Right lobe of liver (tissue), 6 donors: Measurements from ENCODE around the gene TRHDE. TPM values are rescaled to one million over a fixed set of nuclear protein-coding genes. Genes with fewer than 3 reads are reported as not detected.

Experiments
- ATAC-seq, 4 donors: fragments of 200-7000 bp; cut with Tn5 transposase; one replicate each; pipeline ENCODE4 v1.9.1; 2020; ENCODE audit warnings: mild to moderate bottlenecking in 4 of 4, moderate library complexity in 4 of 4
- DNase-seq, 3 donors: peaks; one replicate each; pipeline ENCODE4 v3.0.0-alpha.2; 2020
- H3K27ac ChIP-seq, 3 donors: fragments of 200-600 bp; one replicate each; pipeline ENCODE4 v1.8.0; 2022
- H3K27me3 ChIP-seq, 2 donors: fragments of 200-600 bp; one replicate each; pipeline ENCODE4 v1.8.0; 2022
- H3K36me3 ChIP-seq, 4 donors: fragments of 200-600 bp; sonication (generic) in 1 of 4; one replicate each; pipeline versions ENCODE4 v1.5.1 to v1.8.0; 2017 to 2022; ENCODE audit warnings: control low read depth in 1 of 4
- H3K4me1 ChIP-seq, 4 donors: fragments of 200-600 bp; sonication (generic) in 1 of 4; one replicate each; pipeline versions ENCODE4 v1.5.1 to v1.8.0; 2017 to 2022; ENCODE audit warnings: control low read depth in 1 of 4
- H3K4me3 ChIP-seq, 3 donors: fragments of 200-600 bp; one replicate each; pipeline ENCODE4 v1.8.0; 2022
- H3K9me3 ChIP-seq, 4 donors: fragments of 200-600 bp; sonication (generic) in 1 of 4; one replicate each; pipeline versions ENCODE4 v1.5.1 to v1.8.0; 2017 to 2022; ENCODE audit warnings: control low read depth in 1 of 4
- POLR2A ChIP-seq: fragments of 450-650 bp; IDR thresholded peaks from one replicate; pipeline ENCODE4 v1.6.1; 2017; ENCODE audit warnings: antibody characterized with exemption, mild to moderate bottlenecking
- WGBS: methylation state at CpG from one replicate; pipeline ENCODE4 v1.1.6; 2018; ENCODE audit warnings: low coverage, low lambda C conversion rate; ENCODE audit not compliant: insufficient coverage; ENCODE audit errors: missing lambda C conversion rate; 5-methylcytosine and 5-hydroxymethylcytosine counted together
- intact Hi-C, 2 donors: fragments of 100-400 bp; cut with DNase I; formaldehyde crosslinking; loops; one replicate each; pipeline versions ENCODE4 v1.11.2 to v1.14.1; 2022
- total RNA-seq, 6 experiments: library from RNA; depleted of rRNA in 2 of 6; stranded (reverse); fragments of >200 nt in 2 of 6; fragmentation: NEBNext Ultra II Directional in 3 of 6; extraction: Animal tissue kit (Norgen Biotek cat#: 25700) in 3 of 6; gene quantifications; one replicate each; pipeline versions ENCODE4 v1.1.0 to v1.2.4, GENCODE V29; 2016 to 2023
- TF ChIP-seq, protein P1 (sequence below), 4 donors: fragments of 200-600 bp in 3 of 4; fragments of 450-650 bp in 1 of 4; IDR thresholded peaks; one replicate each; pipeline versions ENCODE4 v1.5.1 to v1.8.0; 2016 to 2022; ENCODE audit warnings: antibody characterized with exemption in 4 of 4, mild to moderate bottlenecking in 2 of 4
- donor health status: DM: no; HTN: yes; CAD: no.
- donor health status: DM: no; HTN: no; CAD: no.
- donor health status: DM: no; HTN: no; CAD: no.
- donor health status: DM: no; HTN: yes; CAD: no.
- donor health status: DM: no; HTN: yes; CAD: no.

Gene TRHDE
- total RNA-seq, 6 experiments from 2014 or later = 0.10 to 4.3 (median 0.90) TPM

DNA sequence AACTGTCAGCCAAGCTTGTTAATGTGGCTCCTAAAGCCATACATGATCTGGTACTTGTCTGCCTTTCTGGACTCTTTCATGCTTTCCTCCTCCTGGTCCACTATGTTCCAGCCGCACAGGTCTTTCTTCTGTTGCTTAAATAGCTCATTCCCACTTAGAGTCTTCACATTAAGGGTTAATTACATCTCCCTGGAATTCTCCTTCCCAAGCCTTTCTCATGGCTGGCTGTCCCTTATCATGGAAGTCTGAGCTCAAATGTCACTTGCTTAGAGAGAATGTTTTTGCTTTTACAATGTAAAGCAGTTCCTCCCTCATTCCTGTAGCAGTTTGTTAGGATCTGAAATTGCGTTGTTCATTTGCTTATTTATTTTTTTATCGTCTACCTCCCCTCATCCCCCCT lies 199.6 kb downstream of the TRHDE start:
- Histone ChIP-seq H3K27ac (no peak overlapping the region), H3K4me1 (no peaks in the 10 kb centered on the region), H3K36me3 (no peaks in the 10 kb centered on the region), H3K4me3 (no peak overlapping the region), H3K9me3 (no peaks in the 10 kb centered on the region), H3K27me3 (no peaks in the 10 kb centered on the region)
- 18% methylated on average over 3 of the region's 3 CpGs for WGBS
- intact Hi-C loops = no loop called here
- ATAC-seq (no peak), DNase-seq (no peak)
- TF ChIP-seq, protein P1, sequence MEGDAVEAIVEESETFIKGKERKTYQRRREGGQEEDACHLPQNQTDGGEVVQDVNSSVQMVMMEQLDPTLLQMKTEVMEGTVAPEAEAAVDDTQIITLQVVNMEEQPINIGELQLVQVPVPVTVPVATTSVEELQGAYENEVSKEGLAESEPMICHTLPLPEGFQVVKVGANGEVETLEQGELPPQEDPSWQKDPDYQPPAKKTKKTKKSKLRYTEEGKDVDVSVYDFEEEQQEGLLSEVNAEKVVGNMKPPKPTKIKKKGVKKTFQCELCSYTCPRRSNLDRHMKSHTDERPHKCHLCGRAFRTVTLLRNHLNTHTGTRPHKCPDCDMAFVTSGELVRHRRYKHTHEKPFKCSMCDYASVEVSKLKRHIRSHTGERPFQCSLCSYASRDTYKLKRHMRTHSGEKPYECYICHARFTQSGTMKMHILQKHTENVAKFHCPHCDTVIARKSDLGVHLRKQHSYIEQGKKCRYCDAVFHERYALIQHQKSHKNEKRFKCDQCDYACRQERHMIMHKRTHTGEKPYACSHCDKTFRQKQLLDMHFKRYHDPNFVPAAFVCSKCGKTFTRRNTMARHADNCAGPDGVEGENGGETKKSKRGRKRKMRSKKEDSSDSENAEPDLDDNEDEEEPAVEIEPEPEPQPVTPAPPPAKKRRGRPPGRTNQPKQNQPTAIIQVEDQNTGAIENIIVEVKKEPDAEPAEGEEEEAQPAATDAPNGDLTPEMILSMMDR (IDR thresholded peaks at IDR 0.05) = no peak
- TF ChIP-seq POLR2A = no peak

DNA sequence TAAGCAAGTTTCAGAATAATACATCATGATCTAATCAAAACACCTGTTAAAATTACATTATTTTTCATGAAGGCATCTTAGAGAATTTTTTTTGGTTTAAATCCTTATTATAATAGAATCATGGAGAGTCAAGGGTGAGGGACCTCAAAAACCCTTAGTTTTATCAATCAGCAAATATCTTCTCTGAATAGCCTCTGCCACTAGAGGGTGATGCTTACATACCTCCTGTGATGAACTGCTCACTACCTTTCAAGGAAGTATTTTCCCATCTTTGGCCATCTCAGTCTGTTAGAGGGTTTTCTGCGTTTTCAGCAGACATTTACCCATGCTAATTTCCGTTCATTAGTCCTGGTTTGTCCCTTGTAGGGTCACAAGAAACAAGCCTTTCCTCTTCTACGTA lies 200.2 kb downstream of the TRHDE start:
- WGBS = 50% methylated on average over 3 of the region's 3 CpGs
- no peak overlapping the region for H3K27ac ChIP-seq
- no peaks in the 10 kb centered on the region for H3K36me3 ChIP-seq
- H3K4me3 ChIP-seq = no peak overlapping the region
- H3K4me1 ChIP-seq = no peaks in the 10 kb centered on the region
- no peaks in the 10 kb centered on the region for H3K27me3 ChIP-seq
- H3K9me3 ChIP-seq = no peaks in the 10 kb centered on the region
- no peak for DNase-seq
- ATAC-seq = no peak
- no peak for TF ChIP-seq POLR2A
- TF ChIP-seq, protein P1 (IDR thresholded peaks at IDR 0.05) = peak in 3 of 4 donors; percentile 5 to 14 (median 10)
- intact Hi-C loops = no loop called here

DNA sequence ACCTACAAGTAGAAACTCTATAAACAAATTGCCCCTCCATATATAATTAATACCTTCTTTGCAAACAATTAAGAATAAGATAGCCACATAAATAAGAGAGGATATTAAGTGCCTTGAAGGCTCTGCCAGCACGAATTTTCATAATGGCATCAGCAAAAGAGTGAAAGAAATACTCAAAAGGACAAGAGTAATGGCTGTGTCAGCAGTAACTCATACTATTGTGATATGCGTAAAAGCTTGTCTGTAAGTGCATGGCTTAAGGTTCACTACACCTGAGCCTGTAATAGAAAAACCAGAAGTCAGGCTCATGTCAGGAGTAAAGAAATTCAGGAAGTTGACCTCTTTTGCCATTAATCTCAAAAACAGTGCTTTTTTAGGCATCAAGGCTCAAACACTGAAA lies 204.1 kb downstream of the TRHDE start:
- ATAC-seq (no peak), DNase-seq (no peak)
- intact Hi-C loops = no loop called here
- Histone ChIP-seq H3K27ac (no peak overlapping the region), H3K4me3 (no peak overlapping the region), H3K9me3 (no peaks in the 10 kb centered on the region), H3K4me1 (no peaks in the 10 kb centered on the region), H3K36me3 (no peaks in the 10 kb centered on the region), H3K27me3 (no peaks in the 10 kb centered on the region)
- WGBS = 67% methylated on average over 2 of the region's 2 CpGs
- TF ChIP-seq, protein P1 (IDR thresholded peaks at IDR 0.05) = no peak
- no peak for TF ChIP-seq POLR2A

DNA sequence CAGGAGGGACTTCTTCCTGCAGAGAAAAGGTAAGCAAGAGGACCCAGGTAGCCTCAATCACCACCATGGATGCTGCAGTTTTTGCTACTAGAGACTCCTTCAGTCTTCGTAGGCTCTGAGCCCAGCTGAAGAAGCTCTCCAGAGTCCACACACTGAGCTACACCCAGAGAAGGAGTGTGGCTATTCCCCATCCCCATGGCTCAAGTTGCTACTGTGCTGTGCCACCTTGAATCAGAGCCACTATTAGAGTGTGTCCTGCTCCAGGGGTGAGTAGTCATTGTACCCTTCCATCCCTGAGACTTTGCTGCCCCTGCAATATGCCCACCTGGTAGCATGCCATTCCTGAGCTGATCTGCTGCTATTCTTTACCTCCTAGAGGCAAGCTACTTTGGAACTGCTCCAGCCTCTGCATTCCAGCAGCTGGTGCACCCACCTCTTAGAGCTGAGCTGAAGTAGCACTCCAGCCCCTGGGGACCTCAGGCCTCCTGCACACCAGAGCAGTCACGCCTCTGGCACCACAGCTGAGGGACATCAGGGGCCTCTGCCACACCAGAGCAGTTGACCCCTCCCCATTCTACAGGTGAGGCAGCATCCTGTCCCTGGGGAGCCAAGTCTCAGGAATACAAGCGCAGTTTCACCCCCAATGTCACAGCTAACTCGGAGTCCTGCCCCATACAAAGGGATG lies 213.0 kb downstream of the TRHDE start:
- no peak for DNase-seq
- no peaks in the 10 kb centered on the region for H3K4me1 ChIP-seq
- H3K36me3 ChIP-seq = no peaks in the 10 kb centered on the region
- H3K4me3 ChIP-seq = no peak overlapping the region
- no peaks in the 10 kb centered on the region for H3K27me3 ChIP-seq
- TF ChIP-seq, protein P1 (IDR thresholded peaks at IDR 0.05) = no peak
- no peak for TF ChIP-seq POLR2A
- no CpG with 5 or more reads among the region's 4 CpGs for WGBS
- peak in 1 of 4 donors; percentile 23 for ATAC-seq
- H3K27ac ChIP-seq = no peak overlapping the region
- intact Hi-C loops = no loop called here
- H3K9me3 ChIP-seq = no peaks in the 10 kb centered on the region

DNA sequence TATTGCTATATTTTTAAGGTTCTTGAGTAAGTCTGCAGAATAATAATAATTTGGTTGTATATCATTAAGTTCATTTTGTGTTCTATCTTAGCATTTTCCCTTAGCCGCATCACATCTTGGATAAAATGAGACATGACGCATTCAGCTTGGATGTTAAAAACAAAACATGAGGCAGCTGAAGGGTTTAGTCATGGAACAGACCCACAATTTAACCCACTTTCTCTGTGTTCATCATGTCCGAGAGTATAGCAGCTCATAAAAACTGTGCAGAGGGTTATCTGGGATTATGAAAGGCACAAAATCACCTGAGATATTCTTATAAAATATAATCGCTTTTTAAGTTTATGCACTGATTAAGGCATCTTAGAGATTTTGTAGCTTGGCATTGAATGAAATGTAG lies 219.3 kb downstream of the TRHDE start:
- H3K27me3 ChIP-seq = no peaks in the 10 kb centered on the region
- no peak for DNase-seq
- H3K36me3 ChIP-seq = no peaks in the 10 kb centered on the region
- 74% methylated on average over 4 of the region's 4 CpGs for WGBS
- H3K27ac ChIP-seq = no peak overlapping the region
- H3K9me3 ChIP-seq = no peaks in the 10 kb centered on the region
- intact Hi-C loops = no loop called here
- no peaks in the 10 kb centered on the region for H3K4me1 ChIP-seq
- ATAC-seq = no peak
- no peak overlapping the region for H3K4me3 ChIP-seq
- no peak for TF ChIP-seq POLR2A
- TF ChIP-seq, protein P1 (IDR thresholded peaks at IDR 0.05) = no peak
